Stimulated activated CD8-positive, alpha-beta memory T cell treated with anti-CD3 and anti-CD28 coated beads, Interleukin-7, amount 100 ng/mL, for 4 hours (primary cell): ENCODE data around the gene SLCO3A1.

Experiments used
- DNase-seq, 2 donors: peaks; one replicate each; pipeline ENCODE4 v3.0.0-alpha.2; 2020; ENCODE audit warnings: low read depth in 2 of 2

Gene SLCO3A1

DNA sequence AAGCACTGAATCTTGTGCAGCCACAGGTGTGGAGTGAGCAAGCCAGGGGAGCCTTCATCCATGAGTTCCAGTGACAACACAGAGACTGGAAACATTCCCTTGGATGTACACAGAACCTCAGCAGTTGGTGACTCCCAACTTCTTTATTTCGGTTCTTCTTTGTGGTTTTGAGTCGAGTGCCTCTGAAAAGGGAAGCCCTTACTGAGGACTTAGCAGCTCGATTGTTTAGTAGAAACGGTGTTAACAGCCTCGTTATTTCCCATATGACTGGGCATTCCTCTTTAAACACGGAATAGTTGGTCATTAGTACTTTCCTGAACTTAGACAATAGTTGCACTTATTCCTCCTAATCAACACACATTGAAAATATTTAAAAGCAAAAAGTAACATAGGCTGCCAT lies 7.7 kb downstream of the SLCO3A1 start:
- no peak for DNase-seq

DNA sequence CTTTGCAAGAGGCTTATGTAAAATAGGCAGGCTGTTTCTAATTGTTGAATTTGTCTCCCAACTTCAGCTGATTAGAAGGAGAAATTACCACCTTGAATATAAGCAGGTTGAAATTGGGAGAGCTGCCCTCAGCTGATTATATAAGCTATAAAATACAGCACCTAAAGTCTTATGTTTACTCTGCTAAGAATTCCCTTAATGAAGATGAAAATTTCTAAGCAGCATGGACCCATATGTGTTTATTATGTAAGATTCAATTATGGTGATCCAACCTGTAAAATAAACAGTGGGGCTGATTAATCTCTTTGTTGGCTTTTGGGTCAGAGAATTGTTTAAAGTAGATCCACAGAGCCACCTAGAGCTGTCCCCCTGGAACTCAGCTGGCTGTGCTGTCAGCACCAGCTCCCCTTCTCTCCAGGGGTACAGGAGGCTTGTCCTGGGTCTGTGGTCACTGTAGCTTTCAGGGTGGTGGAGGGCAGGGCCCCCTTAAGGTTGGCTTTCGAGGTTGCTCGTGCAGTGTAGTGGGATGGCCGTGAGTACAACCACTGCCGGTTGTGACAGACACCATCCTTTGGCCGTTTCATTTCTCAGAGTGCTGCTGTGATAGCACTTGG lies 9.5 kb downstream of the SLCO3A1 start:
- no peak for DNase-seq

DNA sequence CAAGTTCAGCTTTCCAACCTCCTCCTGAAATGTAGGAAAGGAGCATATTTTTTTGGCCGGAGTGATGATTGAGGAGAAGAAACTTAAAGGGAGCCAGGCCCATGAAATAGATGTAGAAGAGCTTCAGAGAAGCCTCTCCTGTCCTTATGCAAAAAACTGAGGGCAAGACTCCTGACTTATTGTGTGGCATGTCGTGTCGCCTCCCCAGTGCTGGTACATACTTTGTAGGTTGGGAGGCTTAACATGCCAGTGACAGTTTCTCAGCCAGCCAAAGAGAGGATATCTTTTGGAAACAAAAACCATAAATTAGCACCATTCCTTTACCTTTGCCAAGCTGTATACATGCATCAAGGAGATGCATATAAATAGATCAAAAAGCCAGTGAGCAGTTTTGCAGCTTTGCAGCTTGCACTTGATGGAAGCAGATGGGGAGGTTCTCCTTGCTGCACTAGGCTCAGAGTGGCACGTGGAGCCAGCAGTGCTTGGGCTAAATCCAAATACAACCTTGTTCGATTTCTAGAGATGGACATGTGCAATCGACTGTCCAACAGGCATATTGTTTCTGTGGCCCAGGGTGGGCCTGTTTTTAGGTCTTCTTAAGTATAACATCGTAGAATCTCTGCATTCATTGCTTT lies 10.2 kb downstream of the SLCO3A1 start:
- DNase-seq = no peak

DNA sequence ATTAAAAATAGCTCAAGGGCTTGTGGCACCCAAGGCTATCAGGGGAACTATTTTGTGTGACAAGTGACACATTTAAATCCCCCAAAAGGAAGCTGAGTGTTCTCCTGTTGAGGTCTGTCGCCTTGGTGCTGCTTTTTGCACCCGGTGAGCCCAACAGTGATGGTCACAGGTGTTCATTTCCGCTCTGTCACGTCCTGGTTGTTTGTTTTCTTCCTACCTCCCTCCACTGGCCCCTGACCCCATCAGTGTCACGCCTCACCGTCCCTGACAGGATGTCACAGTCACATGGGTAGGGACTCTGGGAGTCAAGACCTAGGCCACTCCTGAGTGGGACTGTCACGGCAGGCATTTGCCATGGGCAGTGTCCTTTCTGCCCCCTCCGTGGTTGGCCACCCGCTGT lies 11.2 kb downstream of the SLCO3A1 start:
- no peak for DNase-seq

DNA sequence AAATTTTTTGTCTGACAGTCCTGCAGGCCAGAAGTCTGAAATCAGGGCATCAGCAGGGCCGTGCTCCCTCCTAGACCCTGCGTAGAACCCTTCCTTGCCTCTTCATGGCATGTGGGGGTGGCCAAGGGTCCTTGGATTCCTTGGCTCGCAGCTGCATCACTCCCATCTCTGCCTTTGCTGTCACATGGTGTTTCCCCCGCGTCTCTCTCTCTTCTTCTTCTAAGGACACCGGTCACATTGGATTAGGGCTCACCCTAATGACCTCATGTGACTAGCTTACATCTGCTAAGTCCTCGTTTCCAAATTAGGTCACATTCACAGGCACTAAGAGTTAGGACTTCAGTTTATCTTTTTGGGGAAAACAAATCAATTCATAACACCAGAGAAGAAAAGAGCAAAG lies 12.0 kb downstream of the SLCO3A1 start:
- DNase-seq = no peak

DNA sequence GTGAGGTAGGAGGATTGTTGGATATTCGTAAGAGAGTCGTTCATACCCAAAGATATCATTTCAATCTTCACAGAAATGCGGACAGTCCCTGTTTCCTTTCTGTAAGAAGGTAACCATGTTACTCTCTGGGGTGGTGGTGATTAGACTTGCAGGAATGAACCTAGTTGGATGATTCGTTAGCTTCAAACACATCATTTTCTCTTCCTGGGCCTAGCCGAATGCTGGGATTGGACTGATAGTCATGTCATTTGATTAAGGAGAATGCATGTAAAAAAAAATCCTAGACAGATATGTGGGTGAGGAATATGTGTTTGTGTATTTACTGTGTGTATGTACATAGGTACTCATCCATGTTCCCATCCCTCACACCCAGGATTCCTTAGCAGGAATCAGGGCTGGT lies 12.4 kb downstream of the SLCO3A1 start:
- DNase-seq = no peak

DNA sequence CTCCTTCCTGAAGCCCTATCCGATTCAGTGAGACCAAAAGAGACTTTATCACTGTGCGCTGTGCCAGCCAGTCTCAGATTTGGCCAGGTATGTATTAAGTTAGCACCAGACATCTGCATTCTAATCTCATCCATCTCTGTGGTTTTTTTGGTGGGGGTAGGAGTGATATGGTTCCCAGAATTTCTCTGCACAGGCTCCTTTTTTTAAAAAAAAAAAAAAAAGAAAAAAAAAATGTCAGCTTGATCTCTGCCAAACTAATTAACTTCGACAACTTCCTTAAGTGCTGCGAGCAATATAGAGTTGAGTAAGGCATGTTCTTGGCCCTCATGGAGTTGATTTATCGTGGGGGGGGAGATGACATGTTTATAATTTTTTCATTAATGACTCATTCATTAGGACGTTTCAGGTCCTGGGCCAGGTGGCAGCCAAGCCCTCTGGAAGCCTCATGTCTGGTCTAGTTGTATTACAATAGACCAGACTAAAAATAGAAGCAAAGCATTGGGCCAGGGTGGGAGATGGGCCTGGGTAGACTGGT lies 12.9 kb downstream of the SLCO3A1 start:
- DNase-seq = no peak

DNA sequence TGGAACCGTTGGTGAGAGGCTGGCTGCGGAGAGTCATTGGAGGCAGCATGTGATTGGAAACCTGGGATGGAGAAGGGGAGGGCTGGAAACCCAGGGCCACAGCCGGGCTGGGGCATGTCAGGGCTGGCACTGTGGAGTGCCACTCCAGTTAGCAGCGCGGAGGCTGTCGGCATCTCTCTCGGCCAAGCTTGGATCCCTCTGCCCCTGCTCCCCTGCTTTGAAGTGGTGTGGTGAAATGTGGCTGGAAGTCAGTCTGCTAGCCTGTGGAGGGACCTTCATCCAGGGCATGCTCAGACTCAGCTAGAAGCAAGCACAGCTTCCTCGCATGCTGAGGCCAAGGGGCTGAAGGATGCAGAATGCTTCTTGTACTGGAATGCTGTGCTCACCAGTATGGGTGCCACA lies 13.5 kb downstream of the SLCO3A1 start:
- DNase-seq = no peak

DNA sequence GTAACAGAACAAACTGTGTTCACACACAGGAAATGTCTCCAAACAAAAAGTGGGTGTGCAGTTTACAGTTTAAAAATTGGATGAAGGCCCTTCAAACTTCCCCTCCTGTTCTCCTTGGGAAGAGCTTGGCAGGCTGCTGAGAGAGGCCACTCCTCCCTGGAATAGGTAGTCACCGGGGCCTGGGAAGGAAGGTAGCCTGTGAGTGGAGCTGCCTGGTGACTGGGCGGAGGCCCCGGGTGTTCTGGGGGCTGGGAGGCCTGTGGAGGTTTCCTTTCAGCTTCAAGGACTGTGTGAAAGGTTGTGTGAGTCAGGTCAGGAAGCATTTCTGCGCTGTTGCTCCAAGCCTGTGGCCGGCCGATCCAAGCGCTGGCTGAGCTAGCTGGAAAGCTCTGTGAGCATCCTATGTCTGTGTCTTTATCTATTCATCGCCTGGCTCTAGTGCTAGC lies 14.1 kb downstream of the SLCO3A1 start:
- DNase-seq = no peak

DNA sequence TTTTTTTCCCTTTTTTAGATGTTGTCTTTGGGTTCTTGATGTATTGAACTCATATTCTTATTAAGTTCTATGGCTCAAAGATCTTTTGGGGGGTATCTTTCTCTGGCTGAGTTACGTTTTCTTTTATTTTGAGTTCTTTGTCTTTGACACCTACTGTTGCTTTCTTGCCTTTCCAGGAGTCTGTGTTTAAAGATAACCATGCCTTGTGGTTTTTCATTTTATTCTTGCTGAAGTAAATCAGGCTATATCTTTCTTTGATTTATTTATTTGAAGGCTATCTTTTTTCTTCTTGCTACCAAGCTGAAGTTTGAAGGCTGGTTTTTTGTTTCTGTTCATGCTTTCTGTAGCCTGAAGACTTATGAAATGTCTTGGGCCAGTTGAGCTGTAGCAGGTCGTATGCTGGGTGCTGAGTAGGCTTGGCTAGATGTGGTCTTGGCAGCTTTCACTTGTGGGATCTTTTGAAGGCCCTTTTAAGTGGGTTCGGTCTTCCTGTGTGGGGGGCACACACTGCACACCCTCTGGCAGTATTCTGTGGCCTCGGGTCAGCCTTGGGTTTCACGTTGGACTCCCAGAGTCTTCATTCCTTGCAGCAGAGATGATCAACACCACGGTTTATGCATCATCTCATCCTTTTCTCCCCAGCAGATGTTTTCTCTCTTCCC lies 17.5 kb downstream of the SLCO3A1 start:
- DNase-seq = no peak

DNA sequence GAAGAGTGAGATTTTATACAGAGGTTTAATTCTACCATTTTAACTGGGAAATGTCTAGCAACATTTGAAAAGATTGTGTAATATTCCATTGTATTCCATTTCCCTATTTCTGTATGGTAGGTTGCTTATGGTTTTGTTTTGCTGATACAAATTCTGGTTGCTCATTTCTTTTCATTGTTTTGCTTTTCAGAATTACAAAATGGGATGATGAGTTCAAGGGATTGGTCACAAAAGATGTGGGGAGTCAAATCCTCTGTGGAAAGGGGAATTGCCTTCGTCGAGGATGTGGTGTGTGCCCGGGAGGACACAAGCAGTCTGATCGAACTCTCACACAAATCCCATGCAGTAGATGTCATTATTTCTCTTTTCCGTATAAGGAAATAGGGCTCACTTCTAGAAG lies 18.3 kb downstream of the SLCO3A1 start:
- no peak for DNase-seq

DNA sequence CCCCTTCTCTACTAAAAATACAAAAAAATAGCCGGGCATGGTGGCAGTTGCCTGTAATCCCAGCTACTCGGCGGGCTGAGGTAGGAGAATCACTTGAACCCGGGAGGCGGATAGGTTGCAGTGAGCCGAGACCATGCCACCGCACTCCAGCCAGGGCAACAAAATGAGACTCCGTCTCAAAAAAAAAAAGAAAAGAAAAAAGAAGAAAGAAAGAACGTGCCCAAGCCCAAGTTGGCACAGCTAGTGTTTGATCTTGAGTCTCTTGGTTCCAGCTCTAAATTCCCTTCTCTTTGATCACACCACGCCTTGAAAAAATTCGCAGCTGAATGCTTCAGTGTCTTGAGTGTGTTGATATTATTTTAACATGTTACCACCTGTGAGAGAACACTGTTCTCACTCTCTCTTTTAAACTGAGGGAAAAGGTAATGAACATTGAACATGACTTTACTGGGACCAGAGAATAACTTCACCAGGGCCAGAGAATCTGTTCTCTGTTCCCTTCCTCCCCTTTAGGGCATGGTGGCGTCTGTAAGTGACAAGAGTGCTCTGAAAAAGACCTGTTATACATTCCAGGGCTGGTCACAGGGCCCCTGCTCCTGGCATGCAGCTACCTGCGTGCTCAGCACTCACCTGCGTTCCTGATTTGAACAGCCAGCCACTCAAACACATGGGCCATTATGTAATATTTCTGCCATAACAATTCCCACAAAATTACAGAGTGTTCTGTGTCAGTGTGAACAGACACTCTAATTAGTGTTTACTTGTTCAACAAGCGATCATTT lies 19.0 kb downstream of the SLCO3A1 start:
- no peak for DNase-seq

DNA sequence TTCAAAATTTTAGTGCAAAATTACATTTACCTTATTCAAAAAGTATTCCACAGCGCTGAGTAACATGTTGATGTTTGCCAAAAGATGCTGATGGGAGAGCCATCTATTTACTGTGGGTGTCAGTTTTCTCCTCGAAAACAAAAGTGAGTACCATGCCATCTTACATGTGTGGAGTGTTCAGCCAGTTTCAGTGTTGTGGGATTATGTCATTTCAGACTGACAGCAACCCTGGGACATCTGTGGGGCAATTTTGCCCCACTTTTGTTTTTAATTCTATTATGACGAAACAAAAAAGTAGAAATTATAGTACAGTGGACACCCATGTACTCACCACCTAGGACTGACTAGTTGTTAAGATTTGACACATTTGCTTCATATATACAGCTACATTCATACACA lies 19.6 kb downstream of the SLCO3A1 start:
- no peak for DNase-seq

DNA sequence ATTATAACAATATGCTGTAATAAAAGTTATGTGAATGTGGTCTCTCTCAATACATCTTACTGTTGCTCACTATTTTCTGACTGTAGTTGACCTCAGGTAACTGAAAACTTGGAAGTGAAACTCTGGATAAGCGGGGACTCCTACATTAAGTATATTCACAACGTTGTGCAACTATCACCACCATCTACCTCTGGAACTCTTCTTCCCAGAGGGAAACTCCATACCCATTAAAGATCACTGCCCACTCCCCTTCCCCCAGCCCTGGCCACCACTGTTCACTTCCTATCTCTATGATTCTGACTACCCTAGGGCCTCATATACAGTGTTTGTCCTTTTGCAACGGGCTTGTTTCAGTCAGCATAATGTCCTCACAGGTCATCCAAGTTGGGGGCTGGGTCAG lies 20.7 kb downstream of the SLCO3A1 start:
- no peak for DNase-seq

DNA sequence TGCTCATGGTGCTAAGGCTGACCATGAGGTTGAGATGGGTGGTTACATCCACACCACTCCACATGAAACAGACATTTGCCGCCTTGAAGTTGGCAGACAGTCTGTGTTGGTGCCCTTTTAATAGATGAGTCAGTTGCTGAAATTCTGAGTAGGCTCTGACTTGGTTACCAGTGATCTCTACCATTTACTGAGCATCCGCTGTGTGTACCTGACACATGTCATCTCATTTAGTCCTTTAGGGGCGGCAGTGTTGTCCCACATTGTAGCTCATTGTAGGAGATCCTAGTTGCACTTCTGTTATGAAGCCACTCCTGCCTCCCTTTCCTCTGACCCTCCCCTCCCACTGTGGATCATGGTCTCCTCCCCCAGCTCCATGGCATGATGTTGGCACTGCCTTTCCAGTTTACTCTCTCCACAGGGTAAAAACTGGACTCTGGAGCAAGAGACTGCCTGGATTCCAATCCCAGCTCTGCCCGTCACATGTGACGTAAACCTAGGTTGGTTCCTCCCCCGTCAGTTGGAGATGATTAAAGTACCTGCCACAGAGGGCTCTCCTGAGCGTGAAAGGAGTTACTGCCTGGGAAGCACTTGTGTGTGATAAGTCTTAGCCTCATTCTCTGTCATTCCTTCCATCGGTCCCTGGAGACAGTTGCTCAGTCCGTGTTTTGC lies 21.6 kb downstream of the SLCO3A1 start:
- DNase-seq = no peak

DNA sequence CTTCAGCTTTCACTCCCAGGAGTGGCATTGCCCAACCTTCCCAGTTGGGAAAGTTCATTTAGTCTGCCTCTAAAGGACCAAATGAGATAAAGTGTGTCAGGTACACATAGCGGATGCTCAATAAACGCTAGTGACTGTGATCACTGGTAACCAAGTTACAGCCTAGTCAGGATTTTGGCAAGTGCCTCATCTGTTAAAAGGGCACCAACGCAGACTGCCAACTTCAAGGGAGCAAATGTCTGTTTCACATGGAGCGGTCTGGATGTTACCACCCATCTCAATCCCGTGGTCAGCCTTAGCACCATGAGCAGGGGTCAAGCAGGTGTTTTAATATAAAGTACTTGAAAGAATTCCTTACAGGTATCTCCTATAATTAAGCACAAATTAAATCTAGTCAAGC lies 22.7 kb downstream of the SLCO3A1 start:
- DNase-seq = no peak

DNA sequence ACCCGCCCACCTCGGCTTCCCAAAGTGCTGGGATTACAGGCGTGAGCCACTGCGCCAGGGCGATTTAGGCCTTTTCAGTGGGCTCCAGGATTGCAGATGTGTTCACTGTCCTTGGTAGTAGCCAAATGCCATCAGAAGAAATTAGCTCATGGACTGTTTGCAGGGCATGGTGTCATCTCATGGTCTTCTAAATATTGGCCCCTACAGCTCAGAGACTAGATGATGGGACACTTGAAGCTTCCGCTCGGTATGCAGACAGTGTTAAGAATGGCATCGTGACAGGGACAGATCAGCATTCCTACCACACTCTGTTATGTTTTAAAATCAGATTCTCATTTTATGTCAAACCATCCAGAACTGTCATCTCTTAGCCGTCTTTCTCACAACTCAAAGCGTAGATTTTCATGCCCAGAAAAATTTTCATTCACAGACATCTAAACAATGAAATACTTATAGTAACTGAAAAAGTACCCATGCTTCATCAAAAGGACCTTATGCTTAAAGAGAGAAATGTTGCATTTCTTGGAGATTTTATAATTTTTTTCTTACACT lies 24.9 kb downstream of the SLCO3A1 start:
- no peak for DNase-seq

DNA sequence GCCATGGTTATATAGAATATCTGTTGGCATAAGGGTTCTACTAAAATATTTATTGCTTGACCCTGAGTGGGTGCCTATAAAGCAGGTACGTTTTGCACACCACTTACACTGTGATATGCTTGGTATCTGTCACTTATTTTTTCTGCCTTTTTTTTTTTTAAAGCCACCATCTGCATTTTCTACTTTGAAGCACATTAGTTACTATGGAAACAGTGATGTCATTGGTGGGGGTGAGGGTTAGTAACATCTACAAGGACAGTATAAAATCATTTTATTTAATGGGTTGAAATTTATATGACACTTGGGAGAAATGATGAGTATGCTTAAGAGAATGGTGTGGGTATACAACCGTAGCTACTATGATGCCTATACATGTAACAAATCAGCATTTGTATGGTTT lies 25.6 kb downstream of the SLCO3A1 start:
- DNase-seq = no peak

DNA sequence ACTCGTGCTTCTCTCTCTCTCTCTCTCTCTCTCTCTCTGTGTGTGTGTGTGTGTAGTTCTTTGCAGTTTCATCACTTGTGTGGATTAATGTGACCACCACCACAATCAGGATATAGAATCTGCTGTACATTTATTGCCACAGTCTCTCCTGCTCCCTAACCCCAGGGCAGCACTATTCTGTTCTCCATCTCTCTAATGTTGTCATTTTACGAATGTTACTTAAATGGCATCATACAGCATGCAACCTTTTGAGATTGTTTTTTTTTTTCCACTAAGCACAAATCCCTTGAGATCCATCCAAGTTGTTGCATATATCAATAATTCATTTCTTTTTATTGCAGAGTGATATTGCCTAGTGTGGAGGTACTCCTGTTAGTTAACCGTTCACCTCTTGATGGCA lies 26.9 kb downstream of the SLCO3A1 start:
- no peak for DNase-seq

DNA sequence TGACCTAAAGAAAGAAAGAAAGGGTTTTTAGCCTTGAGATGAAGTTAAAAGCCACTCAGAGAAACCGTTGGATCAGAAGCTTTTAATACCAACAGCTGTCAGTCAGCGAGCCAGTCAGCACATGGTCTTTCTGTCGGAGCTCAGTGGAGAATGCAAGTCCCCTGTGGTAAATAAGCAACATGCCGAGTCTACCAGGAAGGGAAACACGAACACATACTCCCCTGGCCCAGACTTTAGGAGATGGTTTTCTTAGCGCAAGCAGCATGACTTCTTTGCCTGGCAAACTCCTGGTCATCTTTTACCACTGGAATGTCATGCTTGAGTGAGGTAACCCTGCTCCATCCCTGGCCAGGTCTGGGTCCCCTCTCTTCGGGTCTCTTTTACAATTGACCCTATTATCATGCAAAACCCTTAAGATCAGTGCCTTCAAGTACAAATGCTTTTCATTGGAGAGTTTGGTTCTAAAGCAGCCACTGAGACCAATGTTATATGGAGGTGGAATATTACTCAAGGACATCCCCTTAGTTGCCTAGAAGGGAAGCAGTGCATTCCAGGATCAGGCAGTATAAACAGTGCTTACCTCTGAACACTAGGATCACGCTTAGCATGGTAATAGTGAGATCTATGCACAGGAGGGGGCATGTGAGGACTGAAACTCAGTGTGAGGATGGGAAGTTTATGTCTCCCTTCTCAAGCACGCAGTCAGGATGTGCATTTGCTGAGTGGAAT lies 28.2 kb downstream of the SLCO3A1 start:
- DNase-seq = no peak
